22Rv1 (cell line): ENCODE measurements around the gene EDDM13.

Experiments
- CTCF ChIP-seq: fragments of 450-650 bp; IDR thresholded peaks from 2 replicates; pipeline ENCODE4 v1.5.1; 2017; ENCODE audit warnings: mild to moderate bottlenecking
- ZFX ChIP-seq: fragments of 450-650 bp; IDR thresholded peaks from 2 replicates; pipeline ENCODE4 v1.6.1; 2017; ENCODE audit warnings: antibody characterized with exemption, borderline replicate concordance

- TF ChIP-seq CTCF (no peak), ZFX (no peak)
Observed at GRCh38 chr19:56258272-56258671, 14.3 kb upstream of the EDDM13 start.
